Osteoblast (primary cell): ENCODE results near the gene CGREF1. TPM values are rescaled to one million over a fixed set of nuclear protein-coding genes. Genes with fewer than 3 reads are reported as not detected.

ENCODE experiments used
- DNase-seq: peaks from one replicate; pipeline ENCODE4 v3.0.0; 2011; ENCODE audit warnings: low spot score, mixed read lengths; ENCODE audit not compliant: insufficient read length; ENCODE audit errors: missing footprints
- H2AFZ ChIP-seq: 2 replicates; pipeline ENCODE4 v1.6.0; 2011; ENCODE audit warnings: mild to moderate bottlenecking, low read length
- H3K27ac ChIP-seq: 2 replicates; pipeline ENCODE4 v1.5.1; 2011; ENCODE audit warnings: mild to moderate bottlenecking, low read depth, low read length, moderate library complexity
- H3K27me3 ChIP-seq: 2 replicates; pipeline ENCODE4 v1.6.0; 2012; ENCODE audit warnings: mild to moderate bottlenecking, control low read depth, inconsistent platforms, low read length, moderate library complexity; ENCODE audit not compliant: insufficient read depth
- H3K36me3 ChIP-seq: 2 replicates; pipeline ENCODE4 v1.5.1; 2011; ENCODE audit warnings: mild to moderate bottlenecking, low read length, control low read depth, moderate library complexity; ENCODE audit not compliant: insufficient read depth
- H3K4me1 ChIP-seq: 2 replicates; pipeline ENCODE4 v1.5.1; 2011; ENCODE audit warnings: mild to moderate bottlenecking, low read length, control low read depth, moderate library complexity; ENCODE audit not compliant: insufficient read depth
- H3K4me2 ChIP-seq: 2 replicates; pipeline ENCODE4 v1.6.0; 2011; ENCODE audit warnings: mild to moderate bottlenecking, low read length; ENCODE audit not compliant: insufficient read depth
- H3K4me3 ChIP-seq: fragments of 200-600 bp; sonication (generic); 3 replicates; pipeline ENCODE4 v1.5.1; 2012; ENCODE audit warnings: mild to moderate bottlenecking, low read length, inconsistent platforms; ENCODE audit not compliant: insufficient read depth
- H3K79me2 ChIP-seq: 2 replicates; pipeline ENCODE4 v1.6.0; 2012; ENCODE audit warnings: mild to moderate bottlenecking, low read length, control low read depth, inconsistent platforms; ENCODE audit not compliant: insufficient read depth
- H3K9me3 ChIP-seq: 2 replicates; pipeline ENCODE4 v1.5.1; 2011; ENCODE audit warnings: low read depth, low read length, control low read depth
- H4K20me1 ChIP-seq: 2 replicates; pipeline ENCODE4 v1.6.0; 2012; ENCODE audit warnings: mild to moderate bottlenecking, low read length, control low read depth; ENCODE audit not compliant: insufficient read depth
- CTCF ChIP-seq: IDR thresholded peaks from 2 replicates; pipeline ENCODE4 v1.5.1; 2011; ENCODE audit warnings: mild to moderate bottlenecking, low read depth, low read length, moderate library complexity; ENCODE audit errors: extremely low read depth
- total RNA-seq: library from RNA; depleted of rRNA; stranded (reverse); fragments of >200 nt; gene quantifications from 2 replicates; pipeline ENCODE4 v1.2.3, GENCODE V29; 2012

CGREF1 gene
- 6.8 and 14.5 TPM in 2 replicates for total RNA-seq

GRCh38 chr2:27118525-27119329, at the start of gene CGREF1:
Gene CGREF1 (minus strand): TSS chr2:27119128. CDS start chr2:27104366, 14,762 bp downstream.
- peak; percentile 97 for DNase-seq
- no peaks in the 10 kb centered on the region for H3K9me3 ChIP-seq
- peak within 1 kb of the TSS; percentile 91 for H3K4me2 ChIP-seq
- H3K79me2 ChIP-seq: no peaks in the 10 kb centered on the region
- peaks cover 3% of the 10 kb centered on the region for H3K4me1 ChIP-seq
- no peak for TF ChIP-seq CTCF
- peak within 1 kb of the TSS; percentile 70 for H3K4me3 ChIP-seq
- peak within 1 kb of the TSS; percentile 77 for H2AFZ ChIP-seq
- no peaks in the 10 kb centered on the region for H3K36me3 ChIP-seq
- H3K27ac ChIP-seq: no peak within 1 kb of the TSS
- peaks cover 3% of the 10 kb centered on the region for H4K20me1 ChIP-seq
- H3K27me3 ChIP-seq: peaks cover 43% of the 10 kb centered on the region

GRCh38 chr2:27164960-27165763, 46.2 kb upstream of the CGREF1 start:
- TF ChIP-seq CTCF: no peak
- H3K4me1 ChIP-seq: peaks cover 4% of the 10 kb centered on the region
- no peak overlapping the region for H3K4me2 ChIP-seq
- H4K20me1 ChIP-seq: no peaks in the 10 kb centered on the region
- no peak overlapping the region for H3K4me3 ChIP-seq
- H3K79me2 ChIP-seq: no peaks in the 10 kb centered on the region
- H3K9me3 ChIP-seq: no peaks in the 10 kb centered on the region
- H3K27me3 ChIP-seq: no peaks in the 10 kb centered on the region
- H3K27ac ChIP-seq: no peak overlapping the region
- DNase-seq: no peak
- no peak overlapping the region for H2AFZ ChIP-seq
- no peaks in the 10 kb centered on the region for H3K36me3 ChIP-seq

GRCh38 chr2:27162151-27163121, 43.5 kb upstream of the CGREF1 start:
- H3K36me3 ChIP-seq: no peaks in the 10 kb centered on the region
- peak overlapping the region; percentile 60 for H3K4me2 ChIP-seq
- no peak for TF ChIP-seq CTCF
- H3K4me1 ChIP-seq: no peaks in the 10 kb centered on the region
- no peak overlapping the region for H3K27ac ChIP-seq
- peak overlapping the region; percentile 72 for H2AFZ ChIP-seq
- no peaks in the 10 kb centered on the region for H3K9me3 ChIP-seq
- no peaks in the 10 kb centered on the region for H3K79me2 ChIP-seq
- H3K27me3 ChIP-seq: no peaks in the 10 kb centered on the region
- no peaks in the 10 kb centered on the region for H4K20me1 ChIP-seq
- peak overlapping the region; percentile 53 for H3K4me3 ChIP-seq
- no peak for DNase-seq
